GM18873 (cell line): ENCODE results near the gene MSL3B.

Experiments used
- ATAC-seq: cut with Tn5 transposase; IDR thresholded peaks from one replicate; pipeline ENCODE4 v1.9.1; 2021; ENCODE audit warnings: mild to moderate bottlenecking, moderate library complexity, moderate number of reproducible peaks; ENCODE audit not compliant: unreplicated experiment, low FRiP score

The MSL3B gene

DNA sequence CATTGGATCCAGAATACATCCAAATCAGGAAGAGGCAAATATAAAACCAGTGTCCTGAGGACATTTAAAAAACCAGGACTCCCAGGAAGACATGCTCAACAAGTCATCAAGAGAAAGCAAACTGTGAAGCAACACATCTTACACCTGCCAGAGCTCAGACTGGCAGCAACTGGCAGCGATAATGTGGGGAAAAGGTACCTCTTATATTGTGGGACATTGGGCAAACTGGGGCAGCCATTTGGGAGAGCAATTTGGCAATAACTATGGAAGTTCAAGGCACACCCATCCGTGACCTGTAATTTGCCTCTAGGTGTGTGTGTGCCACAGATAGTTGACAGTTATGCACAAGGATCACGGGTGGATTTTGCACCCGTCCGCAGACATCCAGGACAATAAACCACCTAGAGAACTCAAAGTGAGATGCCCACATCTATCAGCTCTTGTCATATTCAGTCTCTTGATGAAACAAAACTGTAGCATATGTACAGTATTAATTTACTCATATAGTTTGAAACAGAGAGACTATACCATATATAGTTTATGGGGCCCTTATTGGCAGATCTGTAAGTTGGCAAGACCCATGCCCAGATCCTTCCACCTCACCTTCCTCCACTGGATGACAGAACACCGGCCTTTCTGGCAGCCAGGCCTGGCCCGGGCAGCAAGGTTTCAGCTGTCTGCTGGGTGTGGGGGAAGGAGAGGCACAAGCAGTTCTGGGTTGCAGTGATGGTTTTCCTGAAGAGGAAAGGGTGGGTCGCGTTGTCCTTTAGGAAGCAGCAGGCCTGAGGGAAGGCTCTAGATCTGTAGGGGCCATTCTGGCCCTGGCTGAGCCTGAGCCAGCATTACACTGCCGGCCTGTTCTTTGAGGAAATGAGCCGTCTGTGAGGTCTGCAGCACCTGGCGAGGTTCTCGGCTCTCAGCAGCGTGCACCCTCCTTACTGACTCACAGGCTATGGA is 32.7 kb downstream of the MSL3B start:
- no peak for ATAC-seq

DNA sequence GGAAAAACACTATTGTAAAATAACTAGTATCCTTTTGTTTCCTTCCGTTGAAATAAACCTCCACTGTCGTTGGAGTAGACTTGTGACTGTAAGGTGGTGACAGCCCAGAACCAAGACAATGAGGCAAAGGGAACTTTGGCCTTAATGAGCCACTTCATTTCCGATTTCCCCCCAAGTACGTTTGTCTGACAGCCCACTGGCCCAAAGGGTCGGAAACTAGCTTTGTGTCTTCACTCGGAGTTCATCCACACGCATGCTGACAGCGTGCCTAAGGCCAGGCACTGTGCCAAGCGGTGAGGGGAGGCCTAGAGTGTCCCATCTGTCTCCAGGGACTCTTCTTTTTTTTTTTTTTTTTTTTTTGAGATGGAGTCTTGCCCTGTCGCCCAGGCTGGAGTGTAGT is 34.8 kb downstream of the MSL3B start:
- ATAC-seq = no peak

DNA sequence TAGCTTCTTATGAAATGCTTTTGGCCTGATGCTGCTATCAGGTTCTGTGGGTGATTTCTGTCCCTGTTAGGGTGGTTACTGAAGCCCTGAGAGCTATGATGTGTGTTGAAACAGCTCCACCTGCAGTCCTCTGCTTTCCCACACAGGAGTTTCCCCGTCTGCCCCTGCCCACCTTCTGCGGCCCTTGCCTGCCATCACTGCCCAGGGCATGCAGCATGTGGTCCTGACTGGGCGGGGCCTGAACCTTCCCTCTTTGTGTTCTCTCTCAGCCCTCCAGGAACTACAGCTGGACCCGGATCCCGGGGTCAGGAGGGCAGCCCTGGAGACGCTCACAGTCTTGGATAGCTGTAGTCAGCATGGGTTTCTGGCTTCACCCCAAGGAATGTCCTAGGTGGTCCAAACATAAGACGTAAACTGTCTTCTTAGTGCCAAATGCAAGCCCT is 35.3 kb downstream of the MSL3B start:
- no peak for ATAC-seq

DNA sequence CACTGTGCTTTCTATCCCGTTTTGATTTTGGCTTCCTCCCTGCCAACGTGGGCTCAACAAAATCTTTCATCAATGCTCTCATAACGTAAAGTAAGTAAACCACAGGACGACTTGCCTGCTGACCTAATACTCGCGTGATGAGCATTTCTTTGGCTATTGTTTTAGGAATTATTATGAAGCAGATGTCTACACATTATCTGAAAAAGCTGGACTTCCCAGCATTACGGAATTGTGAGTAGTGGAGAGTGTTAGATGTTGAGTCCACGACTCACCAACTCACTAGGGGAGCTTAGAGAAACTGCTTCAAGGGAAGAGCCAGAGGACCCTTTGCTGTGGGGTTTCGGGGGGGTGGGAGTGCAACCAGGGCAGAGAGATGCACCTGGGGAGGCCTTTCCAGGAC is 35.8 kb downstream of the MSL3B start:
- no peak for ATAC-seq

DNA sequence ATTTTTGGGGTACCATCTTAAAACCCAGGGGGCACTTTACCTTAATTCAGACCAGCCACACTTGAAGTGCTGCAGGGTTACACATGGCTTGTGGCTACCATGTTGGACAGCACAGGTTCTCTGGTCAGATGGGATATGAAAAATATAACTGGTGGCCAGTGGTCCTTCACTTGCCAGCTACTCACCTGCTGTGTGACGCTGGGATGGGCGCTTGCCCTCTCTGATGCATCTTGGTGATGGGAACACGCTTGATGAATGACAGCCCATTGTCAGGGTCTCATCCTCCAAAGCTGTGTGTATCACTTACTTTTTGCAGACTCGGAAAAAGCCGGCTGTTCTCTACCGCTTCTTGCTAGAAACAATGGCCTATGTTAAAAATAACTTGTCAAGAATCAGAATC is 36.3 kb downstream of the MSL3B start:
- no peak for ATAC-seq

DNA sequence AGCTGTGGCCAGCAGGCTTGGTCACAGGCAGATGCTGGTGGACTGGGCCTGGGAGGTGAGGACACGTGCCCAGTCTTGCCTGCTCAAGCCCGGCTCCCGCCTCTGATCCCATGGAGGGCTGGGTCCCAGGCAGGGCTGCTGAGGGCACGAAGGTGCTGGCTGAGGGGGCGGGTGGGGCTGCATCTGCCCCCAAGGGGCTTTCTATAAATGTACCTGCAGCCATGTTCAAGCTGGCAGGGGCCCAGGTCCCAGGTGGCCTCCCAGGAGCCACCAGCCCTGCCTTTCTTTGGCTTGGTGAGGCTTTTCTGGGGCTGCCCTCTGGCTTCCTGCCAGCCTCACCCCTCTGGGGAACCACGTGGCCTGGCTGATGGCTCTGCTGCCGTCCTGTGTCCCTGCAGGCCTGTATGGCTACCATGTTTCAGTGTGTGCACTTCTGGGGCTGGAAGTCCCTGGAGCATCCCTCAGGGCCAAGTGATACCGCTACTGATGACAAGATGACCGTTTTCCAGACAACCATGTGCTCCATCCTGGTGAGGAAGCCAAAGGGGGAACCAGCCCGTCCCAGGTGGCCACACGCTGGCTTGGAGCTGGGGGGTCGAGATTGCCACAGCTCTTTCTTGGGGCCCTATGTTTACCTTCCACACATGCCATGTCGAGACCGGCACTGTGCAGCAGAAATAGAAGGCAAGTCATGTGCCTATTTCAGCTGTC is 37.0 kb downstream of the MSL3B start:
- no peak for ATAC-seq

DNA sequence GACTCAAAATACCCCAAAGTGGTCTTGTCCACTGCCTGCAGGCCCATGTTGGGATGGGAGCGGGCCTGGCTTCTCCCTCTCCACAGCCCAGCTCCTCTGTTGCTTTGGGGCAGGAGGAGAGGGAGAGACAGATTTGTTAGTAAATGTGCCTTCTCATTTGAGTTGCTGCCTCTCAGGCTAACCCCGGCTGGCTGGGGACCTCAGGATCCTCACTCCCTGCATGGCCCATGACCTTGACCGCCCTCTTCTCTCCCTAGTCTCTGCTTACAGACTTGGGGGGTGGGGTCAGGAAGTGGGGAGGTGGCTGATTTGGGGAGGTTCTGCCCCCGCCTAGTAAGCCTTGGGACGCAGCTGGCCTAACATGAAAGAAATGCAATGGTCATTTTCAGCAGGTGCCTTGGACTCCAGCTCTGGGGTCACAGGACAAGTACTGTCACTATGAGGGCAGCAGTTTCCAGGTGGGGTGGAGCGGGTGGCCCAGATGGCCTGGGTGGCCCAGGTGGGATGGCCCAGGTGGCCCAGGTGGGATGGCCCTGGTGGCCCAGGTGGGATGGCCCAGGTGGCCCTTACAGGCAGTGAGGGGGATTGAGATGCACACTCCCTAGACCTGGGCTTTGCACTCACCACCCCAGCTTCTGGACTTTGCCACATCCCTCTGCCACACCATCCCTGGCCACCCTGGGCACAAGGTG is 37.9 kb downstream of the MSL3B start:
- no peak for ATAC-seq

DNA sequence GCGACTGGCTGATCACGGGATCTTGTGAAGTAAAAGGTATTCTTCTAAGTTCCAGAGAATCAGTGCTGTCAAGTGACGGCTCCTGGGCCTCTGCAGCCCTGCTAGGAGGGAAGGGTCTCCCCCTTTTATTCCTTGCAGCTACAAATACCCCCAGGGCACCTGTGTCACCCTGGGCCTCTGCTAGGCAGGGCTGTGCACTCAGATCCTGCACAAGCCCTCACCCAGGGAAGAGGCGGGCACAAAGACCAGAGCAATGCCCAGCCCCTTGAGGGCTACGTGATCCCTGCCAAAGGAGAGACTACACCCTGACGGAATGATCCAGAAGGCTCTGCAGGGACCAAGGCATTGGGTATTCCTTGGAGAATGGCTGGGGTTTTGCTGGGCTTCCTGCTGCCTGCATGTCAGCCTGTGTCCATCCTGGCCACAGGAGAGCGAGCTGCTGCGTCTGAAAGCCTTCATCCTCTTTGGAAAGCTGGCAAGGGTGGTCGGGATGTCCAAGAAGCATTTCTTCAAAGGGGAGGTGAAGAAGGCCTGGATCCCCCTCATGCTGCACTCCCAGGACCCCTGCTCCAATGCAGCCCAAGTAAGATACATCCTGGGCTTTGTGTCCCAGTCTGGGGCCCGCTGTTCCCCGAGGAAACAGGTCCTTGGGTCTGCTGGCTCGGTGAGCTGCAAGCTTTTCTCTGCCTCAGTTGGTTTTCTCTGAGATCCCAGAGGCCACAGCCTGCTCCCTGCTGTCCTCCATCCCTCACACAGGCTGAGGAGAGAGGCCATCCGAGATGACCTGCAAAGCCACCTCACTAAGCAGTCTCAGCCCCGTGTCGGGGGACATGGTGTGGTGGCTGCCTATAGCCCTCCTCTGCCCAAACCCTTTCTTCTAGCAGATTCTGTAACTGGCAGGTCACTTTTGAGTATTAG is 38.7 kb downstream of the MSL3B start:
- no peak for ATAC-seq

DNA sequence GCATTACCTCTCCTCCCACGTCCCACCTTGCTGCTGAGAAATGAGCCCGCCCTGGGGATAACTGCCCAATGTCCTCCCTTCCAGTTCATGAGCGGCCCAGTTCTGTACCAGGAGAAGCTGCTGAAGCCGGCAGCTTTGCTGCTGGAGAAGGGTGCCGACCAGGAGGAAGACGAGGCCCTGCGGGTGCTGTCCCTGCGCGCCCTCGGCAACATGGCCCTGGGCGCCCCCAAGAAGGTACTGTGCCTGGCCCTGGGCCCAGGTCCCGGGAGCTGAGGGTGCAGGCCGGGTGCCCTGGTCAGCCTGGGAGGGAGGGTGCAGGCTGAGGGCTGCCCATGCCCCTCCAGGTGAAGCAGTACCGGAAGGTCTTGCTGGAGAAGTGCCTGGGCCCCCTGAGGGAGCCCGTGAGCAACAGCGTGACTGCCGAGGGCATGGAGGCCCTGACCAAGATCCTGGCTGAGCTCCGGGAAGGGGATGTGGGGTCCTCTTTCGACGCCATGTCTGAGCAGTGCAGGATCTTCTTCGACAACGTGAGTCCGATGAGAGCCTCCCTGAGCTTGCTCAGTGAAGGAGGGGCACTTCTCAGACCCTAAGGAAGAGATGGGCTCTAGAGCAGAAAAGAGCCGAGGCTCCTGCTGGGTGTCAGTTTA is 39.5 kb downstream of the MSL3B start:
- no peak for ATAC-seq

DNA sequence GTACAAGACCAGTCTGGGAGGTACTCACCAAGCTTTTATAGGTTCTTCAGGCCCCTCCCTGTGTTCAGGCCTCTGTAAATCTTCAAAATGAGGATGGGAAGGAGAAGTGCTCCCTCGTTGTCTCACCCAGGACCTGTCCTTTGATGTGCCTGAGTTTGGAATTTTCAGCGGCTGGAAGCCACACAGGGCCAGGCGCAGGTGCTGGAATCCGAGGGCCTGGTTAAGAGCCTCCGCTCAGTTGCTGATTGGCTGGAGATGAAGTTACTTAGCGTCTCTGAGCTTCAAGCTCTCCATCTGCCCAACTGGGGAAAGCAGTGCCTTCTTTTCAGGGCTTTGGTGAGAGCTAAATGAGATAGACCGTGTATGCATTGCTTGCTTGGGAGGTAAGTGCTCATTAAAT is 43.8 kb downstream of the MSL3B start:
- ATAC-seq = no peak

DNA sequence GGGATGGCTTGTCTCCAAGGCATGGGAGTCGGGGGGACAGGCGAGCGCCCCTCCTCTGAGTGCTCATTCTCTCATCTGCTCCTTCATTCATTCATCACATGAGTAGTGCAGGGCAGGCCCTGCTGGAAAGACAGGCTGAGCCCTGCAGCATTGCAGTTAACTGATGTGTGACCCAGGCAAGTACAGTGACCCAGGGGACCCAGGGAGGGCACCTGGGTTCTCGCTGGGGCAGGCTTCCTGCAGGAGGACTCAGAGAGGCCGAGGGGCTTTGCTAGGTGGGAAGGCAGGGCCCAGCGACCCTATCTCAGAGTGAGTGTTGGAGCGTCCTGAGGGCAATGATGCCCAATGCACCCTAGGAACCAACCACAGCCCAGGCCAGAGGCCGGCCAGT is 44.5 kb downstream of the MSL3B start:
- ATAC-seq = no peak

DNA sequence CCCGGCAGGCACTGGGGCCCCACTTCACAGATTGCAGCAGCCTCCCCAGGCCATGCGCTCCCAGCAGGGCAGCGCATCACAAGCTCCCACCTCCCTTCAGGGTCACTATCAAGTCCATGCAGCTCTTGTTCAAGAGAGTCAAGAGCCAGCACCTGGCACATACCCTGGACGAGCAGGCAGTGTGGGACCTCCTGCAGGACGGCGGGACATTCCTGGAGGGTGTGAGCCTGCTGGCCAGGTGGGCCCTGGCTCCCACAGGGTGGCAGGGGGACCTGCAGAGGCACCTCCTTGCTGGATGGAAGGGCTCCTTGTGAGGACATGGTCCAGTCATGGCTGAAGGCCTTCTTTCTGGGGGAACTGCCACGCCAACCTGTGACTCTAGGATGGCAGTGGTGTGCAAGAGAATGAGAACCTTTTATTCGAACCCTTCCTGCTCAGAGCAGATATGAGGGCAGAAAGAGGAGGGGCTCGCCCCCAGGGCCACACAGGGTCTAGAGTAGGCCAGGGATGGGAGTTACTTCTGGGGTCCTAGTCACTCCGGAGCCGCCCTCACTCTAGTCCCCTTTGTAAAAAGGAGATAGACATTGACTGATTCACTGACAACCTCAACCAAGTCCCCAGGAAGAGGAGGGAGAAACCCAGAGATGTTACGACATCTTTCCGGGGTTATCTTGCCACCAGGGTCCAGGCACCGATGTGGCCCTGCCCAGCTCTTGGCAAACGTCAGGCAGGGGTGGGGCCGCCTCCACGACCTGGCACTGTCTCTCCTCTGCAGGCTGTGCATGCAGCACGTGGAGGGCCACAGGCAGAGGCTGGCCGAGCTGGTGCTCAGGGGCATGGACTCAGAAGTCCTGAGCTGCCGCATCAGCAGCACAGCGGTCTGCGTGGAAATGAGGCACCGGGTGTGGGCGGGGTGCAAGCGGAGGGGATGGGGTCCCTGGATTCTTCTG is 45.1 kb downstream of the MSL3B start:
- ATAC-seq = no peak

DNA sequence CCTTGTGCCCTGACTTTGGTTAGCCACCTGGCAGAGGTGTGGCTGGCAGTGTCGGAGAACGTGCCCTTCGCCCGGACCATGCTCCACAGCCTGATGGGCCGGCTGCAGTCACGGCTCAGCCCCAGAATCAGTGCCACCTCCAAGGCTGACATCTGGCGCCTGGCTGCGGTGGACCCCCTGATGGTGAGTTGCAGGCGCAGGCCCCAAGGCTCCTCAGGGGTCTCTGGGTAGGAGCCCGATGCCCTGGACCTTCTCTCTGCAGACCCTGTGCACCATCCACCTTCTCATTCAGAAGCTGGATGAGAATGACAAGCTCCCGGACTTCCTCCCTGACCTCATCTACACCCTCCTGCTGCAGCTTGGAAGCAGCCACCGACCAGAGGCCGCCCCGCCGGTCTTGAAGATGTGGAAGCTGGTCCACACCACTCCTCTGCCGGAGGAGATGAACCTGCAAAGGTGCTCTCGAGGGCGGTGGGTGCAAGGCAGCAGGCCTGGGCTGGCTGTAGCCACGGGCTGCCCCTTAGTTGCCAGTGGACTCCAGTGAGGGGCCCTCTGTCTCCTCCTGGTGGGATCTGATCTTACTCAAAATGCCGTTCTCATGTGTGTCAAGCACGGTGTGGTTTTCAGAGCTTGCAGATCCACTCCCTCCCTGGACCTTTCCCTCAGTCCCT is 46.0 kb downstream of the MSL3B start:
- no peak for ATAC-seq

DNA sequence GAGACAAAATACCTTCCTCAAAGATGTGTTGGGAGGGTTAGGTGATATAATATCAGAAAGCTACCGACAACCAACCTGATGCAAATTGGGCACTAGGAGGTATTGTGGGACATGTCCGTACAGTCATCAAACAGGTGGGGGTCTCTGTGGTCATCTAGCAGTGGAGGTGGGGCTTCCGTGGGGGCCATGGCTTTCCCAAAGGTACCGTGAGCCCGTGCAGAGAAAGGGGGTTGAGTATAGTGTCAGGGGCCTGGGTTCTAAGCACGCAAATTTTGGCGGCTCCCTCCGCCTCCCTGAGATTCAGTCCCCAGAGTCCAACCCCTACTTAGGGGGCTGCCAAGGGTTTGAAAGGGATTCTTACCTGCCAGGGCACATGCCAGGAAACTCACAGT is 46.5 kb downstream of the MSL3B start:
- ATAC-seq = no peak

DNA sequence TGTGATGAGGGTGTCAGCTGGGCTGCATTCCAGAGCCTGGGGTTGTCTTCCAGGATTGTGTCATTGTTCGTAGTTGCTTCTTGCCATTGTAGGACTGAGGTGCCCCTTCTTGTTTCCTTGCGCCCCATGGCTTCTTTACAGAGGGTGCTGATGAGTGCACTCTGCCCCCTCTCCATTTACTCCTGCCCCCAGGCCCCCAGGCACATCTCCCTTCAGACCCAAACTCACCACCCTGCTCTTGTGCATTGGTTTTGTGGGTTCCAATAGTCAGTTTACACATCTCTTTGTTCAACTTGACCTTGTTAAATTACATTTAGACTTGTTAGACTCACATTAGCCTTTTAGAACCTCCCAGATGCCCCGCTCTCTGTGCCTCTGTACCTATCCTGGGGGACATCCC is 47.0 kb downstream of the MSL3B start:
- no peak for ATAC-seq

DNA sequence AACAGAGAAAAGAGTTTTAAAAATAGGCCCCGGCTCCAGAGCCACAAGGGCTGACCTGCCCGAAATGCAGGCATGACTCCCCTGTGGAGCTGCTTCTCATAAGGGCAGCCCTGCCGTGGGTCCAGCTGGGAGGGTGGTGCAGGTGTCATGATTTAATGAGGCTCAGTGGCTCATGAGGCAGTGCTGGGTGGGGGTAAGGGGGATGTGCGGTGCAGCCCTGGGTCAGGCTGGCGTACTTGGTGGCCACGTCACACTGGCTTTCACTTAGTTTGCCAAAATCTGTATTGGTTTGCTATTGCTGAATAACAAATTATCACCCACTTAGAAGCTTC is 47.4 kb downstream of the MSL3B start:
- ATAC-seq = no peak

DNA sequence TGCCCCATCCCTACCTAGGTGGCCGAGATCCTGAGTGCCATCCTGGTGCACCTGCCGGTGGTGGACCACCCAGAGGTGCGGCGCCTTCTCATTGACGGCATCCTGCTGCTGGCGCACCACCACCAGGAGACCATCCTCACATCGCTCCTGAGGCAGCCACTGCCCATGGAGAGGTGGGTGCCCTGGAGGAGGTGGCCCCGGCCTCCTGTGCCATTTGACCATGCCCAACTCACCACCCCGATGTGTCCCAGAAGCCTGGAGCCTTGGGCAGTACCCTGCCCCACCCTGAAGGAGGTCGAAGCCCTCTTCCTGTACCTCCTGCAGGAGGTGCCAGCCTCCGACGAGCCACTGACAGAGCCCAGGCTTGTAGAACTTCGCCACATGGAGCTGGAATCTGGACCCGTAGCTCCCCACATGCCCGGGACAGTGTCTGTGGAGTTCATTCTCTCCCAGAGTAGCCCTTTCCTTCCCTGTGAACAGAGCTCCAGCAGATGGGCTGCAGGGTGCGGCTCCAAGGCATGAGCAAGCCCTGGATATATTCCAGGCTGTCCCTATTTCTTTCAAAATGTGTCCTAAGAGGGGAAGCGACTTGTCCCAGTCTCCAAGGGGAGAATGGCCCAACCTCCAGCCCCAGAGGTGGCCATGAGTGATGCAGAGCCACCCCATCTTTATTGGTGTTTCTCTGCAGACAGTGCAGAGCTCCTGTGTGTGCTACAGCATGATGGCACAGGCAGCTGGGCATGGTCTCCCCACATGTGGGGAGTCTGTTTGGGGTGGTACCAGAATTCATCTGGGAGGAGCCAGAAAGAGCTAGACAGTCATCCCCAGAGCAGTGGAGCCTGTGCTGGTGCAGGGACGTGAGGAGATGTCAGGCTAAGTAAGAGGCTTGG is 48.1 kb downstream of the MSL3B start:
- ATAC-seq = no peak
